Measurements from ENCODE around the gene GRAMD1A.
"Not testable (repeated sequence)": the region's sequence is repeated elsewhere in the genome, so short reads cannot be mapped to it uniquely, and the experiment has no call there.

Gene GRAMD1A

GRCh38 chr19:35021016-35021415 lies 20.9 kb downstream of the GRAMD1A start:
- DNase-seq: no peak

GRCh38 chr19:35021596-35021995 lies 21.5 kb downstream of the GRAMD1A start:
- no peak for DNase-seq

DNA sequence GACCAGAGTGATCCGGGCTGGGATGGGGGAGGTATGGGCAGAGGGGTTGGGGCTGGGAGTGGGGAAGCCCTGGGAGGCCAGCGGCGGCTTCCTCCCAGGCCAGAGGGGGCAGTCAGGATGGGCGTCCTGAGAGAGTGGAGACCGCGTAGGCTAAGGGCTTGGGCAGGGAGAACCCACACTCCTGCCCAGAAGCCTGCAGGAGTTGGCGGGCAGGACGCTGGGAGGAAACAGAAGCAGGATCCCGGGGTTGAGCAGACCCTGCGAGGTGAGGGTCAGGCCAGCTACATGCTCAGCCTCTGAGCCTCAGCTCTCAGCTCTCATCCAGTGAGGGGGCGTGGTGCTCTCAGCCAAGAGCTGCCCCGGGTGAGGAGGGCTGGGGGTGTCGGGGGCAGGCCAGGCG lies 22.3 kb downstream of the GRAMD1A start:
- DNase-seq: no peak

DNA sequence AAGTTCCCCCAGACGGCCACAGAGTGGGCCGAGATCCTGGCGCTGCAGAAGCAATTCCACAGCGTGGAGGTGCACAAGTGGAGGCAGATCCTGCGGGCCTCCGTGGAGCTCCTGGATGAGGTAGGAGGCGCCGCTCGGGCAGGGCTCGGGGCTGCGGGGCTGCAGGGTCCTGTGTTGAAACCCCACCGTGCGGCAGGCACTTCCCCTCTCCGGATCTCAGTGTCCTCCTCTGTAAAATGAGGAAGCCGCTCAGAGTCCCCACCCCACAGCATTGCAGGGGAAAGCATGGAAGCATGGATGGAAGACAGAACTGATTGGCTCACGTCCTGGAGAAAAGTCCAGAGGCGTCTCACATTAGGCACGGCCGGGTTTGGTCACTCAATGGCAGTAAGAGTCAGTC lies 23.3 kb downstream of the GRAMD1A start:
- no peak for DNase-seq

DNA sequence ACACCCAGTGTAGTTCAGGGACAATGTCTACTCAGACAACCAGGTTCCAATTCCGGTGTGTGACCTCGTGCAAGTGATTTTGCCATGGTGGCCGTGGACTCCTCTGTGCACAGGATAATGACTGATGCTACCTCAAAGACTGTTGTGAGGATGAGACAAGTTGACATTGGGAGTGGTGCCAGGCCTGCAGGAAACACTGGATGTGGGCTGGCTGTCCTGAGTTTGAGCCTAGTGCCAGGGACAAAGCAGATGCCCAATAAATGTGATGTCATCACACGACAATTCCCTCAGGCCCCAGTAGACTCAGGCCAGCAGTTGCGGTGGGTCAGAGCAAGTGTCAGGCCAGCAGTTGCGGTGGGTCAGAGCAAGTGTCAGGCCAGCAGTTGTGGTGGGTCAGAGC lies 24.0 kb downstream of the GRAMD1A start:
- DNase-seq: no peak

- DNase-seq: no peak
Measured at GRCh38 chr19:35025969-35026368, 25.8 kb downstream of the GRAMD1A start.

DNA sequence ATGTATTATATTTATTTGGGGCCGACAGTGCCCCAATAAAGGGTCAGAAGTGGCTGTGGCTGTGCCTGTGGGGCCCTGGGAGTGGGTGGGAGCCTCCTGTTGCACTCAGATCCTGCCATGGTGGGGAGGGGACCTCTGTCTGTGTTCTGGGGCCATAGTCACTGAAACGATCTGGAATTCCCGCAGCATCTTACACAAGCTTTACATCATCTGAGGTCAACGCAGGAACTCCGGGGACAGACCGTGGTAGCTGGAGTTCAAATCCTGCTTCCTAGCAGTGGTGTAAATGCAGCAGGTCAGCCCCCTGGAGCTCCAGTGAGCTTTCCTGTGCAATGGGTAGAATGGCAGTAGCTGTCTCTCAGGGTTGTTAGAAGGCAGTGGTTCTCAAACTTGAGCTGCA lies 26.3 kb downstream of the GRAMD1A start:
- DNase-seq: no peak

DNA sequence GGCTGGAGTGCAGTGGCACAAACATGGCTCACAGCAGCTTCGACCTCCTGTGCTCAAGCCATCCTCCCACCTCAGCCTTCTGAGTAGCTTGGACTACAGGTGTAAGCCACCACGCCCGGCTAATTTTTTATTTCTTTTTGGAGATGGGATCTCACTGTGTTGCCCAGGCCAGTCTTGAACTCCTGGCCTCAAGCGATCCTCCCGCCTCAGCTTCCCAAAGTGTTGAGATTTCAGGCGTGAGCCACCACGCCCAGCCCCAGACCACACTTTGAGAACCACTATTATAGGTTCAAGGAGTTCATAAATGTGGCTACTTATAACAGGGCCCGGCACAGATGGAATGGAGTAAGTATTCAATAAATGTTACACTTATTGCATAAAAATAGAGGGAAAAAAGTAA lies 26.9 kb downstream of the GRAMD1A start:
- no peak for DNase-seq

DNA sequence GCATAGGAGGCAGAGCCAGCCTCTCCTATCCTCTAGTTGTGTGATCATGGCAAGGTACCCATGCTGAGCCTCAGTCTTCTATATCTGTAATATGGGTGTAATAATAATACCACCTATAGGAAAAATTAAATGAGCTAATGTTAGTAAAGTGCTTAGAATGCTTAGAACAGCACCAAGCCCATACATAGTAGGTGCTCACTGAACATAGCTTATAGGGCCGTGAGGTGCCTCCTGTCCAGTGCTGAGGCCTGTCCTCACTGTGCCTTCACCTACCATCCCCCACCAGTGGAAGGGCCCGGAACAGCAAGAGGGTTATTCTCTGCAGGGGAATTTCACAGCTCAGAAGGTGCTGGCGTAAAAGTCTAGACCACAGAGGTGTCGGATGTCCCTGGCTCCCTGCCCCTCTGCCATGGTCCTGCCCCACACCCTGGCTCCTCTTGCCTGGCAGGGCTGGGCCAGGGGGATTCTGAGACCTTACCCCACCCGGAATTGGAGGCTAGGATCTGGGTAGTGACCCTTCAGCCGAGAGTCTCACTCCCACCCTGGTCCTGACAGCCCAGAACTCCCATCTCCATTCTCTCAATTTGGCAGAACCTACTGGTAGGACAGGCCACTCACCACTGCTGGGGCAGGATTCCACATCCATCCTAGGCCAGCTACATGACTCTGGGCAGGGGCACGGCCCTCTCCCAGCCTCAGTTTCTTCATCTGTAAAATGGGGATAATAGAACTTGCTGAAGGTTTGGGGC lies 27.9 kb downstream of the GRAMD1A start:
- no peak for DNase-seq

GRCh38 chr19:35028600-35028885 lies 28.4 kb downstream of the GRAMD1A start:
- DNase-seq: not testable (repeated sequence)

- DNase-seq: not testable (repeated sequence)
Measured at GRCh38 chr19:35029275-35029736, 29.2 kb downstream of the GRAMD1A start.

GRCh38 chr19:35029737-35030256 lies 29.7 kb downstream of the GRAMD1A start:
- DNase-seq: no peak

GRCh38 chr19:35030257-35031071 lies 30.3 kb downstream of the GRAMD1A start, which contains the start of gene SCN1B:
Gene SCN1B, plus strand, starts transcription at chr19:35030470. Its CDS starts 351 bp downstream, at chr19:35030821.
- peak; percentile 55 for DNase-seq

GRCh38 chr19:35031072-35031881 lies 31.2 kb downstream of the GRAMD1A start:
- DNase-seq: no peak

DNA sequence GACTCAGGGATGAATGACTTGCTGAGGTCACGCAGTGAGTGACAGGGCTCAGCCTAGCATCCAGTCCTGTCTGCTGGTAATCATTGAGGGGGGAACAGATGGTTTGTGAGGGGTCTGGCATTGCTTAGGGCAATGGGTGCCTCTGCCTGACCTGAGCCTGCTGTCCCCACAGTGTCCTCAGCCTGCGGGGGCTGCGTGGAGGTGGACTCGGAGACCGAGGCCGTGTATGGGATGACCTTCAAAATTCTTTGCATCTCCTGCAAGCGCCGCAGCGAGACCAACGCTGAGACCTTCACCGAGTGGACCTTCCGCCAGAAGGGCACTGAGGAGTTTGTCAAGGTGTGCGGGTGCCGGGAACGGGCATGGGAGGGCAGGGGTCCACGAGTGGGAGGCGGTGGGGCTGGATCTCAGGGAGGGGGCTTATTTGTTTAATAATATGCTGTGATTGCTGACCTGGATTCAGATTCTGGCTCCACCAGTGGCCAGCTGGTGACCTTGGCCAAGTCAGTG lies 32.3 kb downstream of the GRAMD1A start:
- no peak for DNase-seq

DNA sequence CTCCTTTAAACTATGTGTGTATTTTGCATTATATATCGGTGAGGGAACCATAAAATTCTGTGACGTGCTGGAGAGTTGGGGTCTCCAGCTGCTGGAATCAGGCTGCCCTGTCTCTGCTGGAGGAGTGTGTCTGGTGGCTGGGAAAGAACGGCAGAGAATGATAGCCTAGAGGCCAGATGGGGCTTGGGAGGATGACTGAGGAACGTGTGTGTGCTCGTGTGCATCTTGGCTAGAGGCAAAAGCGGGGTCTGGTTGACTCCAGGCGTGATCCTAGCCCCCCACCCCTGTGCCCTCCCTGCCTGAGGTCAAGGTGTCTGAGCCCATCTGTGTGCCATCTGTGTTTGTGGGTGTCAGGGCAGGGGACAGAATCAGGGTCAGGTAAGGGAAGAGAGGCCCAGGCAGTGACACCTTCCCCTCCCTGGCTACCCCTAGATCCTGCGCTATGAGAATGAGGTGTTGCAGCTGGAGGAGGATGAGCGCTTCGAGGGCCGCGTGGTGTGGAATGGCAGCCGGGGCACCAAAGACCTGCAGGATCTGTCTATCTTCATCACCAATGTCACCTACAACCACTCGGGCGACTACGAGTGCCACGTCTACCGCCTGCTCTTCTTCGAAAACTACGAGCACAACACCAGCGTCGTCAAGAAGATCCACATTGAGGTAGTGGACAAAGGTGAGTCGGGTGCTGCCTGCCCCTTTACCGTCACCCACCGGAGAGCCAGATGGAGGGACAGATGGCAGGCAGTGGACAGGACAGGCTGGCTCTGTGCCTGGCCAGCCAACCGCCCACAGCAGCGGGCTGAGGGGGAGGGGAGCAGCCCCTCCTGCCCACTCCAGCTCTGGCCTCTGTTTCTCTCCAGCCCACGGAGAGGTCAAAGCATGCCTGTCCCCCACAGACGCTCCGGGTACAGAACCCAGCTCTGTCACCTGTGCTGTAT lies 33.2 kb downstream of the GRAMD1A start:
- no peak for DNase-seq

DNA sequence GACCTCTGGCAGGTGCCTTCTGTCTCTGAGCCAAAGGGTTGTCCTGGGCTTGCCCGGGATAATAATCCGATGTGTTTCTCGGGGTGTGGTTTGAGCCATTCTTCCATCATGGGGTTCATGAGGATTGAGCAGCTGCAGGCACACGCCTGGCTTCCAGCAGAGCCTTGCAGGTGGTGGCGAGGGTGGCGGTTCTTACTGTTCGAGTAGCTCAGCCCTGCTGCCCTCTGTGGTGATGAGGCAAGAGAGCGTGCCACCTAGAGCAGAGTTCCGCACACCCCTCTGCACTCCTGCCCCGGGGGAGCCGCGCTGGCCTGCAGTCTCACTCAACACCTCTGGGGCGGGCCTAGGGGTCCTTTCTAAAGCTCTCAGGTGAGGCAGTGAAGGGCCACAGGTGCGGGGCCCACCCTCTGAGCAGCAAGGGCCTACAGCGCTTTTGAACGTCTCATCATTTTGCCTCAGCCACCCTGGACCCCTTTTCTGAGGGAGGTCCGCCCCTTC lies 33.9 kb downstream of the GRAMD1A start:
- no peak for DNase-seq

DNA sequence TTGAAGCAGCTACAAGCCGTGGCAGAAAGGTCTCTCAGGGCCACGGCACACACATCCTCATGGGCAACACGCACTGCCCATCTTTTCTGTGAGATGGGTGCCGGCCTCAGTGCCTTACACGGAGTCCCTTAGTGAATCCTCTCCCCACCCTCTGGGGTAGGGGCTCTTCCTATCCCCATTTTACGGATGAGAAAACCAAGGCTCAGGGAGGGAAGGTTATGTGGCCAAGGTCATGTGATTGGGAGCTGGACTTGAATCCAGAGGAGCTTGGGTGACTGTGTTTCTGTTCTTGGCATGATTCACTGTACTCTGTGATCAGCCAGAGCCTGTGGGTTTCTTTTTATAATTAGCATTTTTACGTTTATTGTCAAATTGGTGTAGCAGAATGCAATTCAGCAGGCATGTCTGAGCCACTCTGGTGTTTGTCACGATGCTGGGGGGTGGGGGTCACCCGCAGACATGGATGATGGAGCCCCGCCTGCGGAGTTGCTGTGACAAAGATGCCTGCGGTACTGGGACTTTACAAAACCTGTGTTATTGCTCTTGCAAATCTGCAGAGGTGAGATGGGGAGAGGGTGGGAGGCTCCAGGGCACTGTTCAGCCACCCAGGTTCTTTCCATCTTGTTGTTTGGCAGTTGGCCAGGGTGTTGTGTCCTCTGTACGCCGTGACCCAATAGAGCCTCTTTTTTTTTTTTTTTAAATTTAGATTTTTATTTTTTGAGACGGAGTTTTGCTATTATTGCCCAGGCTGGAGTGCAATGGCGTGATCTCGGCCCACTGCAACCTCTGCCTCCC lies 34.7 kb downstream of the GRAMD1A start:
- DNase-seq: no peak

DNA sequence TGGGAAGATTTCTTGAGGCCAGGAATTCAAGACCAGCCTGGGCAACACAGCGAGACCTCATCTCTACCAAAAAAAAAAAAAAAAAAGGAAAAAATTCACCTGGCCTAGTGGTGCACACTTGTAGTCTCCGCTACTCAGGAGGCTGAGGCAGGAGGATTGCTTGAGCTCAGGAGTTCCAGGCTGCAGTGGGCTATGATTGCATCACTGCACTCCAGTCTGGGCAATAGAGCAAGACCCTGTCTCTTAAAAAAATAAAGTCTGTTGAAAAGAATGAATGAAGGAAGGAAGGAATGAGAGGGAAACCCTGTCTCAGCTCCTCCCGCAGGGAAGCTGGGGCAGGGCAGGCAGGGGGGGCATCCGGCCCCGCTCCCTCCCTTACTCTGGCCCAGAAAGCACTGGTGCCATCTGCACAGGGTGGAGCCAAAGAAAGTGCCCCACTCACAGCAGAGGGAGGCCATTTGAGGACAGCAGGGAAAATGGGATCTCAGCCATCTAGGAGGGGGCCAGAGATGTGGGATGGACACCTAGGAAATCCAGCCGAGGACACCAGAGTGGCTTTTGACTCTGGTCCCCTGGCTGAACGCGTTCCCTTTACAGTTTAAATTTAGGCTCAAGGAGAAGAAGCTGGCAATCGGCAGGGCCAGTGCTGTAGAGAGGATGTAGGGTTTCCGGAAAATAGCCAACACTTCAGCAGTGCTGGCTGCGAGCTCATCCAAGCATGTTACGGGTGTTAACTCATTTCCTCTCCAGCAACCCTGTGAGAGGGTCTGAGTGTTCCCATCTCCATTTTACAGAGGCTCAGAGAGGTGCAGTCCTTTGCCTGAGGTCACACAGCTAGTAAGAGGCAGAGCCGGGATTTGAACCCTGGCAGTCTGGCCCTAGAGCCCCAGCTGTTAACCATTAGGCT lies 37.8 kb downstream of the GRAMD1A start:
- DNase-seq: no peak
